Measurements from ENCODE around the gene VPS8. TPM values are rescaled to one million over a fixed set of nuclear protein-coding genes. Genes with fewer than 3 reads are reported as not detected.

Gene VPS8
- total RNA-seq, 2 donors from 2014 or later, result 69.5 to 77.5 TPM

DNA sequence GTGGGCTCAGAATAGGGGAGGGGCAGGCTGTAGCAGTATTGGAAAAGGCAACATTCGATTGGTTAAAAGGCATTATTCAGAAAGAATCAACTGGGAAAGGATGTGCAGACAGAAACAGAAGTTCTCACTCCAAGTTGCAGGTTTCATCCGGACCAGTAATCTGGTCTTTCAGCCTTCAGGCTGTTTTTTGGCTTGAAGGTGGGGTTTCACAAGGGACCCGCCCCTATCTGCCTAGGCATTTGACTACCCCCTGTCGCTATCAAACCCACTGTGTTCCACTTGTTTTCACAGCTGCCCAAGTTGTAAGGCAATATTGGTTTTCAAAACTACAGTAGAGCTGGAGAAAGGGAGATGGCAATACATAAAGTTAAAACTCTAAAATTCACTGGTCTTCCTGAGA is 96.9 kb downstream of the VPS8 start:
- Mint-ChIP-seq H3K36me3 (ENCODE audit: low read depth) (peaks cover 11% of the 10 kb centered on the region), H3K4me1 (peaks cover 2% of the 10 kb centered on the region)

GRCh38 chr3:184910664-184911063 is 98.7 kb downstream of the VPS8 start:
- H3K27me3 Mint-ChIP-seq, result no peaks in the 10 kb centered on the region
- H3K27ac Mint-ChIP-seq, result peak overlapping the region; percentile 81
- H3K9me3 ChIP-seq (ENCODE audit: control insufficient read depth, low read length, poor library complexity, severe bottlenecking), result no peaks in the 10 kb centered on the region
- no peak overlapping the region for H3K4me3 Mint-ChIP-seq
- H3K4me1 Mint-ChIP-seq, result peaks cover 2% of the 10 kb centered on the region
- no peak for DNase-seq
- no peak for ATAC-seq
- peaks cover 8% of the 10 kb centered on the region for H3K36me3 Mint-ChIP-seq (ENCODE audit: low read depth)

More for the DNA sequence above, 96.9 kb downstream of the VPS8 start:
- Mint-ChIP-seq H3K4me3 (no peak overlapping the region), H3K27ac (no peak overlapping the region), H3K27me3 (no peaks in the 10 kb centered on the region)
- ATAC-seq, result no peak
- DNase-seq, result no peak
- no peaks in the 10 kb centered on the region for H3K9me3 ChIP-seq (ENCODE audit: control insufficient read depth, low read length, poor library complexity, severe bottlenecking)

- no peak overlapping the region for H3K27ac Mint-ChIP-seq
These were observed 99.6 kb downstream of the VPS8 start for GRCh38 chr3:184911570-184911969.

GRCh38 chr3:184912163-184912562 is 100.2 kb downstream of the VPS8 start:
- H3K9me3 ChIP-seq (ENCODE audit: control insufficient read depth, low read length, poor library complexity, severe bottlenecking), result no peaks in the 10 kb centered on the region
- Mint-ChIP-seq H3K27me3 (no peaks in the 10 kb centered on the region), H3K36me3 (ENCODE audit: low read depth) (peaks cover 17% of the 10 kb centered on the region), H3K27ac (no peak overlapping the region), H3K4me3 (no peak overlapping the region), H3K4me1 (peaks cover 2% of the 10 kb centered on the region)
- ATAC-seq, result no peak
- DNase-seq, result no peak

More at GRCh38 chr3:184911570-184911969, 99.6 kb downstream of the VPS8 start:
- no peak for DNase-seq
- no peaks in the 10 kb centered on the region for H3K9me3 ChIP-seq (ENCODE audit: control insufficient read depth, low read length, poor library complexity, severe bottlenecking)
- peaks cover 12% of the 10 kb centered on the region for H3K36me3 Mint-ChIP-seq (ENCODE audit: low read depth)
- ATAC-seq, result no peak
- H3K4me3 Mint-ChIP-seq, result no peak overlapping the region
- peaks cover 2% of the 10 kb centered on the region for H3K4me1 Mint-ChIP-seq
- H3K27me3 Mint-ChIP-seq, result no peaks in the 10 kb centered on the region

GRCh38 chr3:184914628-184915027 is 102.7 kb downstream of the VPS8 start:
- Mint-ChIP-seq H3K27ac (no peak overlapping the region), H3K36me3 (ENCODE audit: low read depth) (peaks cover 15% of the 10 kb centered on the region), H3K27me3 (no peaks in the 10 kb centered on the region), H3K4me1 (no peaks in the 10 kb centered on the region), H3K4me3 (no peak overlapping the region)
- ATAC-seq, result no peak
- no peaks in the 10 kb centered on the region for H3K9me3 ChIP-seq (ENCODE audit: control insufficient read depth, low read length, poor library complexity, severe bottlenecking)
- DNase-seq, result no peak

- Mint-ChIP-seq H3K27me3 (no peaks in the 10 kb centered on the region), H3K4me3 (no peak overlapping the region), H3K27ac (no peak overlapping the region), H3K36me3 (ENCODE audit: low read depth) (peaks cover 11% of the 10 kb centered on the region), H3K4me1 (no peaks in the 10 kb centered on the region)
- DNase-seq (no peak), ATAC-seq (no peak)
- no peaks in the 10 kb centered on the region for H3K9me3 ChIP-seq (ENCODE audit: control insufficient read depth, low read length, poor library complexity, severe bottlenecking)
These were observed 106.8 kb downstream of the VPS8 start for GRCh38 chr3:184918750-184919149.

- Mint-ChIP-seq H3K4me1 (no peaks in the 10 kb centered on the region), H3K4me3 (no peak overlapping the region), H3K36me3 (ENCODE audit: low read depth) (peaks cover 11% of the 10 kb centered on the region), H3K27ac (no peak overlapping the region), H3K27me3 (no peaks in the 10 kb centered on the region)
- H3K9me3 ChIP-seq (ENCODE audit: control insufficient read depth, low read length, poor library complexity, severe bottlenecking), result no peaks in the 10 kb centered on the region
- ATAC-seq (no peak), DNase-seq (no peak)
These were observed 107.7 kb downstream of the VPS8 start for GRCh38 chr3:184919651-184920050.

DNA sequence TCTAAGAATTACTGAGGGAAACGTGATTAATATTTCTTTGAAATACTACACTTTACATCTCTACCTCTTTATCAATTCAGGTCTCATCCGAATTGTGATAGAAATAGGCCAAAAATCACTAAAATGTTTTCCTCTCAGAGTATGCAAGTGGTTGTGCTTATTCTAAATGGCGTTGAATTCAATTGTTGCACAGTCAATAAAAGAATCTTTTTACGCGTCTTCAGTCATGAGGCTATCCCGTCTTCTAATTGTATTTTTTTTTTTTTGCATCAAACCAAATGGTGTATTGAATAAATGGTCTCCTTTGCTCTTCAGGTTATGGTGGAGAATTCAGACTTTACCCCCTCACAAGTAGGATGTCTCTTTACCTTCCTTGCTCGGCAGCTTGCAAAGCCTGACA is 112.6 kb downstream of the VPS8 start:
- Mint-ChIP-seq H3K36me3 (ENCODE audit: low read depth) (peaks cover 10% of the 10 kb centered on the region), H3K27me3 (no peaks in the 10 kb centered on the region), H3K4me1 (no peaks in the 10 kb centered on the region), H3K4me3 (no peak overlapping the region), H3K27ac (no peak overlapping the region)
- no peaks in the 10 kb centered on the region for H3K9me3 ChIP-seq (ENCODE audit: control insufficient read depth, low read length, poor library complexity, severe bottlenecking)
- DNase-seq (no peak), ATAC-seq (no peak)

DNA sequence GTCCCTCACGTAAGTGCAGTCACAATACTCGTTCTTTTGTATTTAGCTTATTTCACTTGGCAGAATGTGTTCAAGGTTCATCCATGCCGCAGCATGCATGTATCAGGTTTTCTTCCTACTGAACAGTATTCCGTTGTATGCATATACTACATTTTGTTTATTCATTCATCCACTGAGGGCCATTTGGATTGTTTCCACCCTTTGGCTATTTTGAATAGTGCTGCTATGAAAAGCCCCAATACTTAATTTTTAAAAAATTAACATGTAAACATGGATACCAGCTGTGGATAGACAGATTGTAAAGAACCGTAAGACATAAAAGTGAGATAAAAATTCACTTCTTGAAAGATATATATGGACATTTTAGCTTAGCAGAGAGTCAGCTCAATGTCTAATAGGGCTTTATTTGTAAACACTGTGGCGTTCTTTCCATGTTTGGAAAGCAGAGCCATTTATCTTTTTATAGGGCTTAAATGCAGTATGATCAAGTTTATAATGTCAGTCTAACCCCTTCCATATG is 115.9 kb downstream of the VPS8 start:
- H3K4me1 Mint-ChIP-seq, result peaks cover 2% of the 10 kb centered on the region
- H3K9me3 ChIP-seq (ENCODE audit: control insufficient read depth, low read length, poor library complexity, severe bottlenecking), result no peaks in the 10 kb centered on the region
- no peak overlapping the region for H3K4me3 Mint-ChIP-seq
- DNase-seq (no peak), ATAC-seq (no peak)
- H3K36me3 Mint-ChIP-seq (ENCODE audit: low read depth), result peaks cover 12% of the 10 kb centered on the region
- no peaks in the 10 kb centered on the region for H3K27me3 Mint-ChIP-seq
- H3K27ac Mint-ChIP-seq, result no peak overlapping the region

DNA sequence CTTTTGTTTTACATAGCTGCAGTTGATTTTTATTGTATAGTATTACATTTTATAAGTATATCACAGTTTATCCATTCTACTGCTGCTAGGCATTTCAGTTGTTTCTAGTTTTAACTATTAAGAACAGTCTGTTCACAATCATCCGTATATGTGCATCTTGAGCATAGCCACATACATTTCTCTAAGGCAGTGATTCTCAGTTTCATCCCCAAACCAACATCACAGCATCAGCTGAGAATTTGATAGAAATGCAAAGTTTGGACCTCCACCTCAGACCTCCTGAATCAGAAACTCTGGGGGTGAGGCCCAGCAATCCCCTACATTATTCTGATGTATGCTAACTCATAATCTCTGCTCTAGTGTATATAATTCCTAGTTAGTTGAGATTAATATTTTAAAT is 120.8 kb downstream of the VPS8 start:
- H3K9me3 ChIP-seq (ENCODE audit: control insufficient read depth, low read length, poor library complexity, severe bottlenecking), result no peaks in the 10 kb centered on the region
- H3K4me3 Mint-ChIP-seq, result no peak overlapping the region
- peaks cover 8% of the 10 kb centered on the region for H3K4me1 Mint-ChIP-seq
- H3K27me3 Mint-ChIP-seq, result no peaks in the 10 kb centered on the region
- ATAC-seq, result no peak
- peaks cover 13% of the 10 kb centered on the region for H3K36me3 Mint-ChIP-seq (ENCODE audit: low read depth)
- no peak for DNase-seq
- H3K27ac Mint-ChIP-seq, result peak overlapping the region; percentile 62

DNA sequence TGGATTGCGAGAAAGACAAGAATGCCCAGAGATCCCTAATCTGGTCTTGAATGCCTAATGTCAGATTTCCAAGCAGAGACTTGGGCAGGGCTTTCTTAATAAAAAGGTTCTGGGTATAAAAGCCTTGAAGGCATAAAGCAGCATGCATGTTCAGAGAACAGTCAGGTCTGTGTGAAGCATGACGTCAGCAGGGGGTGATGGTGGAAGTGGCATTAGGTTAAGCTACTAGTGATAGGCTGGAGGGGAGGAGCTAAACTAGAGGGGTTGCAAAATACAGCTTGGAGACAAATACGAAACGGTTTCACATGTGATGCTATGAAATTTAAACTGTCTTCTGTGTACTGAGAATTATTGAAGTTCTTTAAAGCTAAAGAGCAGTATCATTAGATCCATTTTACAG is 125.6 kb downstream of the VPS8 start:
- no peaks in the 10 kb centered on the region for H3K27me3 Mint-ChIP-seq
- no peak overlapping the region for H3K4me3 Mint-ChIP-seq
- peaks cover 14% of the 10 kb centered on the region for H3K36me3 Mint-ChIP-seq (ENCODE audit: low read depth)
- peaks cover 8% of the 10 kb centered on the region for H3K4me1 Mint-ChIP-seq
- ATAC-seq, result no peak
- no peak for DNase-seq
- no peaks in the 10 kb centered on the region for H3K9me3 ChIP-seq (ENCODE audit: control insufficient read depth, low read length, poor library complexity, severe bottlenecking)
- H3K27ac Mint-ChIP-seq, result no peak overlapping the region

DNA sequence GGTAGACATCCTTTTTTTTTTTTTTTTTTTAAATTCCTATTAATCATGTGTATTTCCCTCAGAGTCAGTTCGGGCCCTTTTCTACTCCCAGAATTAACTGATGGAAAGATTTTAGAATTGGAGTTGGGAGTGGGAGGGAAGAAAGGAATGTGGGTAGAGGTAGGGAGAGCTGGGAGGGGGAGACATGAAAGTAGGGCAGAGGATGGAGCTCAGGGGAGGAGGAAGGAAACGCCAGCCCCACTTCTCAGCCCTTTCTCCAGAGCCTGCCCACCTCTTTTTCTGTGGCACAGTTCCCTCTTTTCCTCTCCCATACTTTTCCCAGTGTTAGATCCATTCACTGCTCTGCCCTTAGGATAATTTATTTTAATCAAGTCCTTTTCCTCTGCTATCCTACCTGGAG is 129.4 kb downstream of the VPS8 start:
- Mint-ChIP-seq H3K4me3 (no peak overlapping the region), H3K27me3 (no peaks in the 10 kb centered on the region), H3K36me3 (ENCODE audit: low read depth) (peaks cover 23% of the 10 kb centered on the region), H3K27ac (no peak overlapping the region), H3K4me1 (peaks cover 3% of the 10 kb centered on the region)
- DNase-seq, result no peak
- no peak for ATAC-seq
- no peaks in the 10 kb centered on the region for H3K9me3 ChIP-seq (ENCODE audit: control insufficient read depth, low read length, poor library complexity, severe bottlenecking)

DNA sequence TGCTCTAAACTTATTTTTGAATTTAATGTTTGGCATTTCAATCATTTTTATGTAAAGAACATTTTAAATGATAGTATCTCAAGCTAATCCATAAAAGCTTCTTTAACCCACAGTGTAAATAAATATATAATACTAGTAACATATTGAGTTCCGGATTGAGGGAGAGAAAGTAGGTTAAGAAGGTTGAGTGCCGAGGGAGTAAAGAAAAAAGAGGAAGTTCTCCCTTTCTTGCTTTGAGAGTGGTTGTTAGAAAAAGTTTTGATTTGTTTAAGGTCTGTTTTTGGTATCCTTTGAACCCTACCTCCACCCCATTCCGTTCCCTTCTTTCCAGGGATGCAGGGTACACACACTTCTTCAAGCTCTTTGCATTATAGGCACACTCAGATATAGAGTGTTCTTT is 130.8 kb downstream of the VPS8 start:
- no peaks in the 10 kb centered on the region for H3K9me3 ChIP-seq (ENCODE audit: control insufficient read depth, low read length, poor library complexity, severe bottlenecking)
- H3K4me1 Mint-ChIP-seq, result peaks cover 5% of the 10 kb centered on the region
- no peak for ATAC-seq
- peaks cover 18% of the 10 kb centered on the region for H3K36me3 Mint-ChIP-seq (ENCODE audit: low read depth)
- no peak for DNase-seq
- H3K27me3 Mint-ChIP-seq, result no peaks in the 10 kb centered on the region
- no peak overlapping the region for H3K27ac Mint-ChIP-seq
- no peak overlapping the region for H3K4me3 Mint-ChIP-seq

DNA sequence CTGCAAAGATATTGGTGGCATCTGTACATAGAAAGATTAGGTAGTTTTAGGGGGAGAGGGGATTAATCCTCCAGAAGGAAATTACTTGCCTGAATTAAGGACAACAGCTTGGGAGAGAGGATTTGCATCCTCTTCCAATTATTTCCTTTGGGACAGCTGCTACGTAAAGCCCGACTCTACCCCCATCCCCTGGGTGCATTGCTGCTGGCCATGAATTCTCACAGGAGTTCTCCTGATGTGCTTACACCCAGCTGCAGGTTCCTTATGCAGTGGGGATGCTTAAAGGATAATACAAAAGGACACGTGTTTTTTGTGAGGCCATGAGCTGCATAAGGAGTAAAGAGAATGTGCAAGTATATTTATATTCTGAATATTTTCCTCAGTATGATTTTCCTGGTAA is 132.3 kb downstream of the VPS8 start:
- Mint-ChIP-seq H3K27me3 (no peaks in the 10 kb centered on the region), H3K4me3 (no peak overlapping the region), H3K4me1 (peaks cover 2% of the 10 kb centered on the region), H3K27ac (no peak overlapping the region), H3K36me3 (ENCODE audit: low read depth) (peaks cover 15% of the 10 kb centered on the region)
- no peak for DNase-seq
- H3K9me3 ChIP-seq (ENCODE audit: control insufficient read depth, low read length, poor library complexity, severe bottlenecking), result no peaks in the 10 kb centered on the region
- no peak for ATAC-seq
